HCT116 (cell line): ENCODE measurements around the gene NUDT14.
A peak's percentile ranks its signal among the peaks of the same experiment; 100 is the strongest.

Source experiments
- CEBPB ChIP-seq: IDR thresholded peaks from 2 replicates; pipeline ENCODE4 v1.6.1; 2012; ENCODE audit warnings: low read depth
- CTCF ChIP-seq, 3 experiments: fragments of 200-600 bp in 1 of 3; sonication (generic) in 1 of 3; IDR thresholded peaks in 2 of 3; conservative IDR thresholded peaks in 1 of 3; 2 replicates each; pipeline ENCODE4 v1.5.1; 2012 to 2017; ENCODE audit warnings: low read depth in 2 of 3, low read length in 2 of 3, antibody characterized with exemption in 1 of 3, borderline replicate concordance in 1 of 3, control low read depth in 1 of 3, mild to moderate bottlenecking in 1 of 3, mixed read lengths in 1 of 3, mixed run types in 1 of 3, moderate library complexity in 1 of 3; ENCODE audit not compliant: insufficient read depth in 1 of 3
- POLR2A ChIP-seq: IDR thresholded peaks from 2 replicates; pipeline ENCODE4 v1.7.0; 2011; ENCODE audit warnings: borderline replicate concordance; ENCODE audit not compliant: insufficient read depth, insufficient read length; ENCODE audit errors: extremely low read depth
- POLR2AphosphoS5 ChIP-seq: IDR thresholded peaks from 2 replicates; pipeline ENCODE4 v1.6.1; 2011; ENCODE audit warnings: mild to moderate bottlenecking, low read depth, low read length, moderate library complexity
- ZFX ChIP-seq: fragments of 450-650 bp; IDR thresholded peaks from 2 replicates; pipeline ENCODE4 v1.6.1; 2017

- TF ChIP-seq CEBPB (no peak), CTCF (IDR thresholded peaks at IDR 0.05 in 2 of 3, conservative IDR thresholded peaks at IDR 0.05 in 1 of 3; ENCODE audit: borderline replicate concordance in 1 of 3, insufficient read depth in 1 of 3, low read depth in 2 of 3, low read length in 2 of 3) (peak in 2 of 3 experiments; percentile 13; a peak in 1 of 6 replicates), ZFX (no peak), POLR2AphosphoS5 (no peak), POLR2A (no peak)
Measured at GRCh38 chr14:105201156-105201924, 20.2 kb upstream of the NUDT14 start.
